Stimulated activated CD4-positive, alpha-beta T cell treated with anti-CD3 and anti-CD28 coated beads, Interleukin-12 subunit alpha, Interleukin-12 subunit beta, amount 100 ng/mL, for 48 hours (primary cell): Measurements from ENCODE around the gene GSG1L.
"Not testable (repeated sequence)": the region's sequence is repeated elsewhere in the genome, so short reads cannot be mapped to it uniquely, and the experiment has no call there.

Source experiments
- DNase-seq, 3 donors: peaks; one replicate each; pipeline ENCODE4 v3.0.0-alpha.2; 2020; ENCODE audit warnings: low read depth in 2 of 3, low spot score in 1 of 3

The GSG1L gene

GRCh38 chr16:27762441-27762840 lies 301.1 kb downstream of the GSG1L start:
- no peak for DNase-seq

GRCh38 chr16:27761816-27762215 lies 301.7 kb downstream of the GSG1L start:
- DNase-seq, result no peak

GRCh38 chr16:27760789-27761176 lies 302.7 kb downstream of the GSG1L start:
- DNase-seq, result no peak

- no peak for DNase-seq
Observed at GRCh38 chr16:27759967-27760788, 303.3 kb downstream of the GSG1L start.

GRCh38 chr16:27759301-27759871 lies 304.1 kb downstream of the GSG1L start:
- DNase-seq, result no peak

- DNase-seq, result no peak
Observed at GRCh38 chr16:27758544-27758943, 305.0 kb downstream of the GSG1L start.

GRCh38 chr16:27756206-27756970 lies 307.1 kb downstream of the GSG1L start:
- no peak for DNase-seq

GRCh38 chr16:27754788-27755690 lies 308.5 kb downstream of the GSG1L start:
- no peak for DNase-seq

- no peak for DNase-seq
Observed at GRCh38 chr16:27753563-27753962, 310.0 kb downstream of the GSG1L start.

- DNase-seq, result no peak
Observed at GRCh38 chr16:27752241-27752640, 311.3 kb downstream of the GSG1L start.

- DNase-seq, result no peak
Observed at GRCh38 chr16:27751676-27752075, 311.8 kb downstream of the GSG1L start.

- DNase-seq, result no peak
Observed at GRCh38 chr16:27751233-27751632, 312.3 kb downstream of the GSG1L start.

- no peak for DNase-seq
Observed at GRCh38 chr16:27749946-27750345, 313.6 kb downstream of the GSG1L start.

- no peak for DNase-seq
Observed at GRCh38 chr16:27749547-27749875, 314.0 kb downstream of the GSG1L start.

- DNase-seq, result peak in 1 of 3 donors; percentile 2
Observed at GRCh38 chr16:27748868-27749546, 314.5 kb downstream of the GSG1L start.

- no peak for DNase-seq
Observed at GRCh38 chr16:27747946-27748345, 315.6 kb downstream of the GSG1L start.

- DNase-seq, result no peak
Observed at GRCh38 chr16:27746076-27746855, 317.2 kb downstream of the GSG1L start.

GRCh38 chr16:27745348-27745747 lies 318.2 kb downstream of the GSG1L start:
- DNase-seq, result no peak

- DNase-seq, result no peak
Observed at GRCh38 chr16:27743963-27744362, 319.6 kb downstream of the GSG1L start.

- DNase-seq, result not testable (repeated sequence)
Observed at GRCh38 chr16:27743001-27743400, 320.5 kb downstream of the GSG1L start.
